Mucosa of stomach (tissue), 1 donor: ENCODE results near the gene JARID2.

ENCODE experiments used
- H3K27me3 ChIP-seq: one replicate; pipeline ENCODE4 v1.7.0; 2013; ENCODE audit warnings: mild to moderate bottlenecking, low read length; ENCODE audit not compliant: control insufficient read depth, insufficient read depth
- H3K36me3 ChIP-seq: one replicate; pipeline ENCODE4 v1.7.0; 2013; ENCODE audit warnings: low read length; ENCODE audit not compliant: control insufficient read depth, insufficient read depth
- H3K4me1 ChIP-seq: one replicate; pipeline ENCODE4 v1.7.0; 2013; ENCODE audit warnings: mild to moderate bottlenecking, low read length; ENCODE audit not compliant: control insufficient read depth, insufficient read depth
- H3K4me3 ChIP-seq: one replicate; pipeline ENCODE4 v1.7.0; 2013; ENCODE audit warnings: low read length
- H3K9ac ChIP-seq: one replicate; pipeline ENCODE4 v1.7.0; 2013; ENCODE audit warnings: mild to moderate bottlenecking, low read length, moderate library complexity
- H3K9me3 ChIP-seq: one replicate; pipeline ENCODE4 v1.7.0; 2013; ENCODE audit warnings: mild to moderate bottlenecking, low read length, moderate library complexity; ENCODE audit not compliant: control insufficient read depth
- donor health status: Pancreatic carcinoma.

The JARID2 gene

DNA sequence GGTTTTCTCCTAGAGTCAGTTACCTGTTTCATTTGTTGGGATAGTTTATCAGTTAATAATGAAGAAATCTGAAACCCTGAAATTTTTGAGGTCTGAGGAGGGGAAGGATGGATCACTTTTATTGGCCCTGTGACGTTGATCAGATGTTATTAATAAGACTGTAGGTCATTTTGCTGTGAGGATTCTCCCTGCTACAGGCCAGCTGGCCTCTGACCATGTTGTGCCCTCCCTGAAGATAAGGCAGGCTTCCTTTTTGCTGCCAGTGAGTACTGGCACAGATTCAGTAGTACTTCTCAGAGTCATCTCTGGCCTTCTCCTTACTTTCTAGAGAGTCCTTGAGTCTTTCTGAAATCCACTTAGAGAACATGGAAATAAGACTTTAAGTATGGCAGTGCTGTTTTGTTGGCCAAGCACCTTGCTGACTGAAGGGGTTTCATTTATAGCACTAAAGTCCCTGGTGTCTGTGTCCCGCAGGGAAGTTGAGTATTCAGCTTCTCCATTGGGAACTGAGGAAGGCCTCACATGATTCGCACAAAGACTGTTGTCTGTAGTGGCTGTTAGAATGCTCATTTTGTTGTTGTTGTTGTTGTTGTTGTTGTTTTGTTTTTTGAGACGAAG, 214.3 kb downstream of the JARID2 start:
- Histone ChIP-seq H3K4me3 (no peak overlapping the region), H3K36me3 (no peaks in the 10 kb centered on the region), H3K9me3 (no peaks in the 10 kb centered on the region), H3K9ac (no peak overlapping the region), H3K4me1 (no peaks in the 10 kb centered on the region), H3K27me3 (no peaks in the 10 kb centered on the region)

DNA sequence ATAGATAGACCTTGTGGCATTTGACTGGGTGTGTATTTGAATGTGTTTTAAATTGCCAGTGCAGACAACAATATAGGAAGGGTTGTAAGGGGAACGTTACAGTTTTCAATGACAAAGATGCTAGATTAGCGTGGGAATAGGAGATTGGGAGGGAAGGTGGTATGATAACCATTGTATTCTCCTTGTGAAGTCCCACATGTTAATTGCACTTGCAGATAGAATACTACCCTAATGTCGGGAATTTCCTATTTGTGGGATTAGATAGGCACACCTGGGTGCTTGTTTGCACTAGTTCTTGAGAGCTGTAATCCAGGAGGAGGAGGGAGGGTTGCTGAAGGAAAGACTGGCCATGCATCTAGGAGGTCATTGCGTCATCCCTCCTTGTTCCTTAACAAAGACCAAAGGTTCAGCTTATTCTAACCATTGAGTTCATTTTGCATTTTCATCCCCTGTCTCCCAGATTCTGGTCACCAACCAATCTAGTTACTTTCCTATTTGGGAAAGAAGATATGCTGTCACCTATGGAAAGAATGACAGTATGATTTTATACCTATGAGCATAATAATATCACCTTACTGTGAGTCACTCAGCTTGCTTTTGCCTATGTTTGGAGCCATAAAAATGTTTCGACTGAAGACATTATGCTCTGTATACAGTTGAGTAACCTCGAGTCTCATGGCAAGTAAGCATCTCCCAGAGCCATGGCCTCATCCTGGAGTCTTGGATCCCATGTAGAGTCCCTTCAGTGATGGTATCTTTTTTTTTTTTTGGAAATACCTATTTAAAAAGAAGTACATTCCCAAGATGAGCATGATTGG, 215.5 kb downstream of the JARID2 start:
- Histone ChIP-seq H3K4me1 (no peaks in the 10 kb centered on the region), H3K27me3 (no peaks in the 10 kb centered on the region), H3K9me3 (no peaks in the 10 kb centered on the region), H3K9ac (no peak overlapping the region), H3K4me3 (no peak overlapping the region), H3K36me3 (no peaks in the 10 kb centered on the region)

DNA sequence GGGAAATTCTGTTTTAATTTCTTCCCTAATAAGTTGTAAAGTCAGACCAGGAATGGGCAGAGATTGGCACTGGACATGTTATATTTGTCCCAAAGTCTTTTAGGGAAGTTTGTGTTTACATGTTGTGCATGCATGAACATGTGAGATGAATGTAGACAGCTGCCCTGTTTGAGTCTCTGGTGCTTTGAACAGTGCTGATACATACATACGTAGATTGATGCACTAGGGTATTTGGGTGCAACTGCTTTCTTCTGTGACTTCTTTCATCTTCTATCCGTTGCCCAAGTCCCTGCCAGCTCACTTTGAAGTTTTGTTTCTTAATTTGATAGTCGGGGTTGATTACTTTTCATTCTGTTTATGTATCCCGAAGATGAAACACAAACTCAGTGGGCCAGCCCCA, 216.4 kb downstream of the JARID2 start:
- Histone ChIP-seq H3K9me3 (no peaks in the 10 kb centered on the region), H3K36me3 (no peaks in the 10 kb centered on the region), H3K4me3 (no peak overlapping the region), H3K9ac (no peak overlapping the region), H3K4me1 (no peaks in the 10 kb centered on the region), H3K27me3 (no peaks in the 10 kb centered on the region)

DNA sequence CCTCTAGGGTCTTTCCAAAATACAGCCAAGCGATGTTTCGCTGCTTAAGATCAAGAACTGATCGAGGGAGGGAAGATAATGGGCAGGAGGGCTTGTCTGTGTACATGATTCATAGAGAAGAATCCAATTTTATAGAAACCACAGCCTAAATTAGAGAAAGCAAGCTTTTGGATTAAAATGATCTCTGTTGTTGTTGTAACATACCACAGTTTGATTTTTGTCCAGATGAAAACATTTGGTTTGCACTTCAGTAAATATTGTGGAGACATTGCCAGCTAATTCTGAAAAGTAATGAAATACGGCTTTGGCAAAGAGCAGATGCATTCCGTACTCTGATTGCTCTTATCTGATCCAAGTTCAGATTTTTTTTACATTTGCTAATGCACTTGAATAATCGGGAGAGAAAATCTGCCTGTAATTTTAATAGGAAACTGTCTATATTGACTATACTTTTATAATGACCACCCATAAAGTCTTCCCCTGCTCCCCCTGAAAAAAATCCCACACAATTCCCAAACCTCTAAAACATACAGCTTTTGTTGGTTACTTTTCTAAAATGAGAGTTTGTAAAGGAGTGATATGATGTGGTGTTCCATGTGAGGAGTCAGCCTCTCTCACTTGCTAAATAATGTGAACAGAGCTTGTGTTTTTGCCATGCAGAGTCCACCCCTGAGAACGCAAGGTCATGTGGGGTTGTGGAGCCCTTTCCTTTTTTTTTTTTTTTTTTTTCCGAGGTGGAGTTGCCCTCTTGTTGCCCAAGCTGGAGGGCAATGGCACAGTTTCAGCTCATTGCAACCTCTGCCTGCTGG, 217.1 kb downstream of the JARID2 start:
- no peak overlapping the region for H3K4me3 ChIP-seq
- no peaks in the 10 kb centered on the region for H3K4me1 ChIP-seq
- no peaks in the 10 kb centered on the region for H3K36me3 ChIP-seq
- H3K27me3 ChIP-seq: no peaks in the 10 kb centered on the region
- no peak overlapping the region for H3K9ac ChIP-seq
- H3K9me3 ChIP-seq: no peaks in the 10 kb centered on the region

DNA sequence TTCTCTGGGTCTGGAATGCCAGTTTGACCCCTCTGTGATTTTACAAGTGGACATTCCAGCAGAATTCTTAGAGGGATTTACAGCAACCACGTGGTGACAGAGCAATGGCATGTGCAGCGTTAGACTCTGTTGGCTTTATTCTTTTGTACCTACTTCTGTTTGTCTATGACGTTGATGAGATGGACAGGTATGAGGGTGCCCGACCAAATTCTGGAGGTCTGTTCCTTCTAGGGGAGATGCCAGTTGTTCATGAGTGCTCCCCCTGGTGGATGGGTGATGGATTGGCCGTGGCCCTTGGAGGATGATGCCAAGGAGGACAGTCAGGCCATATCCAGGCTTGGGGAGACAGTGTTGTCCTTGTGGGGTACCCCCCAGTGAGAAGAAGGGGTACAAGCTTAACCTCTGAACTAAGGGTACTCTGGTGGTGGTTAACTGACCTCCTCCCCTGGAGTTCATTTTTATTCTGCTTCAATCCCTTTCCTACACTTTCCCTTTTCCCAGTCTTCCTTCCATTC, 218.4 kb downstream of the JARID2 start:
- H3K36me3 ChIP-seq: no peaks in the 10 kb centered on the region
- H3K27me3 ChIP-seq: no peaks in the 10 kb centered on the region
- H3K9me3 ChIP-seq: no peaks in the 10 kb centered on the region
- no peak overlapping the region for H3K4me3 ChIP-seq
- H3K4me1 ChIP-seq: no peaks in the 10 kb centered on the region
- no peak overlapping the region for H3K9ac ChIP-seq

DNA sequence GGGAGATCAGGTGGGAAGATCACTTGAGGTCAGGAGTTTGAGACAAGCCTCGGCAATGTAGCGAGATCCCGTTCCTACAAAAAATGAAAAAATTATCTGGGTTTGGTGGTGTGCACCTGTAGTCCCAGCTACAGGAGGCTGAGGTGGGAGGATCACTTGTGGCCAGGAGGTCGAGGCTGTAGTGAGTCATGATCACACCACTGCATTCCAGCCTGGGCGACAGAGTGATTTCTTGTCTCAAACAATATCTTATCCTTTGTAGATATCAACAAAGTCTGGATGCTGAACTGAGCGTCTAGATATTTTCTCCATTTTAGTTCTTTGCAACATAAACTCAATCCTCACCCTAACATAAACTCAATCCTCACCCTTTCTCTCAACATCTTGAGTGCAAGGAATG, 219.3 kb downstream of the JARID2 start:
- H3K4me3 ChIP-seq: no peak overlapping the region
- H3K9ac ChIP-seq: no peak overlapping the region
- no peaks in the 10 kb centered on the region for H3K27me3 ChIP-seq
- H3K4me1 ChIP-seq: no peaks in the 10 kb centered on the region
- H3K9me3 ChIP-seq: no peaks in the 10 kb centered on the region
- no peaks in the 10 kb centered on the region for H3K36me3 ChIP-seq

DNA sequence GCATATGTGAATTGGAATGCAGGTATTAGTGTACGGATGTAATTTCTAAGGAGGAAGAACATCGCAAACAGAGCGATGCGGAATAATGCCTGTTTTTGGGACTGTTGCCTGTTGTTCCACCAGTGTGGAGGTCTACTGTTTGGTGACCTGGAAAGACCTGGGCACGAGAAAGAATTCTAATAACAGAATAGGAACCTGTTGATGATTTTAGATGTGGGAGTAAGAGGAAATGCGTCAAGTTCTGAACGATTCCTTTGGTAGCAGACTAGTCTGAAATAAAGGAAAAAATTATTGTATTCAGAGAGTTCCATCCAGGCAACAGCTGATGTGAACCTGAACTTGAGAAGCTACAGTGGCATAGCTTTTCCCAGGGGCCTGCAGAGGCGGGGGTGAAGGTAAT, 224.9 kb downstream of the JARID2 start:
- no peak overlapping the region for H3K4me3 ChIP-seq
- H3K27me3 ChIP-seq: no peaks in the 10 kb centered on the region
- no peaks in the 10 kb centered on the region for H3K36me3 ChIP-seq
- no peaks in the 10 kb centered on the region for H3K9me3 ChIP-seq
- no peaks in the 10 kb centered on the region for H3K4me1 ChIP-seq
- H3K9ac ChIP-seq: no peak overlapping the region

DNA sequence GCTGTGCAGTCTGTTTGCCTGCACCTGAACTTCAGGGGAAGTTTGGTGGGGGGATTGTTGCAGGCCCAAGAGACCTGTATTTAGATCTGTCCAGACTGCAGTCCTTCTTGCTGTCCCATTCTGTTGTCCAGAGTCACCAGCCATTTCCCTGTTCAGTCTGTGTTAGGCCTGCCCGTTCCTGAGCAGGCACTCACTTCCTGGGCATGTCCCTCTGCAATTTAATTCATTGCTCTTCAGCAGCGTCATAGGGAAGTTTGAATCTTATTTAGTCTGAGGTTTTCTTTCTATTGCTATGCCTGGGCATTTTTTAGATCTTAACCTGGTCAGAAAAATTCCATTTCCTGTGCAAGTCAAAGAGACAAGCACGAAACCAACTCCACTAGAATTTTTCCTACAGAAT, 226.8 kb downstream of the JARID2 start:
- no peaks in the 10 kb centered on the region for H3K27me3 ChIP-seq
- no peaks in the 10 kb centered on the region for H3K36me3 ChIP-seq
- no peak overlapping the region for H3K4me3 ChIP-seq
- H3K9me3 ChIP-seq: no peaks in the 10 kb centered on the region
- H3K4me1 ChIP-seq: peaks cover 3% of the 10 kb centered on the region
- H3K9ac ChIP-seq: no peak overlapping the region

DNA sequence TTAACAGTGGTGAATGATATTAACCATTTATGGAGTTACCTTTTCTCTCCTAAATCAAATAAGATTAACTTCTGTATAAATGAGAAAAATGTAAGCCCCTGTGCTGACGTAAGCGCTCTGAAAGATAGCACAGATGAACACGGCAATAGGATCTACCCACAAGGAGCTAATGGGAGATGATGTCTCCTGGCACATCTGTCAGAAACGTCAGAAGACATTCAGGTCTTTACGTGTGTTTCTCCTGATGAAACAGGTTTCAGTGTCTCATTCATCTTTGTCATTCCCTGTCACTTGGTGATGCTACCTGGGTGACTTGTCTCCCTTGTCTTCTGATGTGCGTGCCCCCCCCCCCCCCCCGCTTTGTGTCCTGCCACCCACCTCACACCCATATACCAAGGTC, 227.3 kb downstream of the JARID2 start:
- Histone ChIP-seq H3K4me1 (peaks cover 3% of the 10 kb centered on the region), H3K4me3 (no peak overlapping the region), H3K27me3 (no peaks in the 10 kb centered on the region), H3K9me3 (no peaks in the 10 kb centered on the region), H3K36me3 (no peaks in the 10 kb centered on the region), H3K9ac (no peak overlapping the region)

DNA sequence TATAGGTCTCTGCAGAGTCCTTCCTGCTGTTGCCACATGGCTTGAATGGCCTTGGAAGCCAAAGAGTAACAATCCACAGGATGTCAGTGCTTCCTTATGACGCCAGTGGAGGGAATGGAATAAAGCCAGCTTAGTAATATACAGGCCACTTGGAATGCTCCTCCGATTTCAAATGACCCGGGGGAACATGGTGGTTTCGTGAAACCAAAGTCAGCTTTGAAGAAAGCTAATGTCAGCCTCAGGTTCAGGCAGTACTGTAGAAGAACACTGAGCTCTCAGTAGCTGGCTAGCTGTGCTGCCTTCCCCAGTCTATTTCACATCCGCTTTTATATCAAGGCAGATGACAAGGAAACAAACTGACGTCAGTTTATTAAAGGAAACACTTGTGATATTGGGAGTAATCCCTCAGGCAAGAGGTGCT, 227.9 kb downstream of the JARID2 start:
- H3K4me1 ChIP-seq: peaks cover 3% of the 10 kb centered on the region

DNA sequence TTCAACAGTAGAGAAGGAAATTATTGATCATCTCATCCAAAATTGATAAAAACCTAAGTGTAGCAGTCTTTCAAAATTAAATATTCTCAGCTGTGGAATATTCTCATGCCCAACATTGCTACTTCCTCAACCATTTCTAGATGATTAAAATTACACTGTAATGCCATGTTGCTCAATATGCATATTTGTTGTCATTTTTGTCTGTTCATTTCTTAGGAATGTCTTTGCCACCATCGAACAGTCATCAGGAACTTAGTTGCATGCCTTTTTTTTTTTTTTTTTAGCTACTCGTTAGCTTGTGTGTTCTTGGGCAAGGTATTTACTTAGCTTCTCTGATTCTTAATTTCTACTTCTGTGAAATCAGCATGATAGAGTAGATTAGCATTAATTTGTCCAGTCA, 228.3 kb downstream of the JARID2 start:
- Histone ChIP-seq H3K4me1 (peaks cover 3% of the 10 kb centered on the region), H3K4me3 (no peak overlapping the region), H3K9me3 (no peaks in the 10 kb centered on the region), H3K9ac (no peak overlapping the region), H3K27me3 (no peaks in the 10 kb centered on the region), H3K36me3 (no peaks in the 10 kb centered on the region)

More for the DNA sequence above, 227.9 kb downstream of the JARID2 start:
- Histone ChIP-seq H3K27me3 (no peaks in the 10 kb centered on the region), H3K9ac (no peak overlapping the region), H3K4me3 (no peak overlapping the region), H3K36me3 (no peaks in the 10 kb centered on the region), H3K9me3 (no peaks in the 10 kb centered on the region)

DNA sequence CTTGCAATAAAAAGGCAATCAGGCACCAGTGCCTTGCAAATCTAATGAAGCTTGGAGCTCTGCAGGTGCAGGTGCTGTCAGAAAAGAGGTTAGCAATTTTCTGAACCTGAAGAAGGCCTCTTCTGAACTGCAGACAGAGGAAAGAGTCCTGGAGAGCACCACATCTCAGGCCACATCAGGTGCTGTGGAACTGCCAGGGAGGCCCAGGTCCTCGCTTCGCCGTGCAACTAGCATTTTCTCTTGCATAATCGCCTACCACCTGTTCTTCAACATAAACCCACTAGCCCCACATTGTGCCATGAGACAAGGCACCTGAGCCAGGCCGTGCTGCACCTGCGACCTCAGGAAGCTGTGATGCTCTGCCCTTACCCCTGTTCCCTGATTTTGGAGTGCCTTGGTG, 229.4 kb downstream of the JARID2 start:
- no peak overlapping the region for H3K9ac ChIP-seq
- no peaks in the 10 kb centered on the region for H3K9me3 ChIP-seq
- H3K4me3 ChIP-seq: no peak overlapping the region
- H3K27me3 ChIP-seq: no peaks in the 10 kb centered on the region
- H3K36me3 ChIP-seq: no peaks in the 10 kb centered on the region
- H3K4me1 ChIP-seq: peaks cover 11% of the 10 kb centered on the region
